Endodermal cell (in vitro differentiated cells): ENCODE data around the gene KCNK3. TPM values are rescaled to one million over a fixed set of nuclear protein-coding genes. Genes with fewer than 3 reads are reported as not detected.
"Not testable (repeated sequence)": the region's sequence is repeated elsewhere in the genome, so short reads cannot be mapped to it uniquely, and the experiment has no call there.

Experiments used
- DNase-seq: peaks from one replicate; pipeline ENCODE4 v3.0.0-alpha.2; 2017
- H3K27ac ChIP-seq: 2 replicates; pipeline ENCODE4 v1.5.1; 2013; ENCODE audit warnings: mild to moderate bottlenecking, low read depth, low read length, moderate library complexity
- H3K27me3 ChIP-seq: 2 replicates; pipeline ENCODE4 v1.6.1; 2013; ENCODE audit warnings: mild to moderate bottlenecking, low read length, moderate library complexity; ENCODE audit not compliant: insufficient read depth, control insufficient read depth, poor library complexity, severe bottlenecking
- H3K36me3 ChIP-seq: 2 replicates; pipeline ENCODE4 v1.7.0; 2013; ENCODE audit warnings: mild to moderate bottlenecking, low read length, moderate library complexity; ENCODE audit not compliant: control insufficient read depth, insufficient read depth
- H3K4me1 ChIP-seq: one replicate; pipeline ENCODE4 v1.7.0; 2013; ENCODE audit warnings: low read length; ENCODE audit not compliant: control insufficient read depth, insufficient read depth
- H3K4me3 ChIP-seq: 2 replicates; pipeline ENCODE4 v1.5.1; 2013; ENCODE audit warnings: mild to moderate bottlenecking, low read length, moderate library complexity
- H3K9ac ChIP-seq: 2 replicates; pipeline ENCODE4 v1.6.1; 2013; ENCODE audit warnings: mild to moderate bottlenecking, low read length, moderate library complexity; ENCODE audit not compliant: poor library complexity, severe bottlenecking; ENCODE audit errors: extremely low read depth
- H3K9me3 ChIP-seq: 2 replicates; pipeline ENCODE4 v1.6.1; 2013; ENCODE audit warnings: mild to moderate bottlenecking, low read length, moderate library complexity; ENCODE audit not compliant: control insufficient read depth
- H3K27ac Mint-ChIP-seq: 2 replicates; pipeline ENCODE4 v1.8.0; 2020; ENCODE audit warnings: mixed read lengths
- H3K27me3 Mint-ChIP-seq: 2 replicates; pipeline ENCODE4 v1.8.0; 2021; ENCODE audit warnings: mild to moderate bottlenecking, mixed read lengths; ENCODE audit not compliant: insufficient read depth
- H3K36me3 Mint-ChIP-seq: 2 replicates; pipeline ENCODE4 v1.8.0; 2020; ENCODE audit warnings: low read depth, mixed read lengths
- H3K4me1 Mint-ChIP-seq: 2 replicates; pipeline ENCODE4 v1.8.0; 2020; ENCODE audit warnings: mixed read lengths
- H3K4me3 Mint-ChIP-seq: 2 replicates; pipeline ENCODE4 v1.8.0; 2020; ENCODE audit warnings: mild to moderate bottlenecking, moderate library complexity, mixed read lengths
- H3K9me3 Mint-ChIP-seq: 2 replicates; pipeline ENCODE4 v1.8.0; 2020; ENCODE audit warnings: mild to moderate bottlenecking, mixed read lengths
- WGBS, 2 experiments: methylation state at CpG; one replicate each; pipeline versions ENCODE4 v1.1.5 to v1.1.7; 2013; ENCODE audit warnings: missing lambda C conversion rate in 2 of 2, mixed read lengths in 1 of 2; ENCODE audit not compliant: insufficient coverage in 1 of 2, insufficient read length in 1 of 2; 5-methylcytosine and 5-hydroxymethylcytosine counted together
- total RNA-seq, 2 donors: library from RNA; stranded (reverse); fragmentation: NEBNext Ultra II Directional in 1 of 2; extraction: Animal tissue kit (Norgen Biotek cat#: 25700) in 1 of 2; gene quantifications; 2 replicates in 1 of 2; 3 replicates in 1 of 2; pipeline ENCODE4 v1.2.1, GENCODE V29; 2021
- TF ChIP-seq, protein P1 (sequence below): fragments of 200-600 bp; sonication (generic); conservative IDR thresholded peaks from 2 replicates; pipeline ENCODE4 v1.5.0; 2021; ENCODE audit warnings: antibody characterized with exemption, mild to moderate bottlenecking

KCNK3 gene
- total RNA-seq, 2 donors from 2014 or later: not detected

DNA sequence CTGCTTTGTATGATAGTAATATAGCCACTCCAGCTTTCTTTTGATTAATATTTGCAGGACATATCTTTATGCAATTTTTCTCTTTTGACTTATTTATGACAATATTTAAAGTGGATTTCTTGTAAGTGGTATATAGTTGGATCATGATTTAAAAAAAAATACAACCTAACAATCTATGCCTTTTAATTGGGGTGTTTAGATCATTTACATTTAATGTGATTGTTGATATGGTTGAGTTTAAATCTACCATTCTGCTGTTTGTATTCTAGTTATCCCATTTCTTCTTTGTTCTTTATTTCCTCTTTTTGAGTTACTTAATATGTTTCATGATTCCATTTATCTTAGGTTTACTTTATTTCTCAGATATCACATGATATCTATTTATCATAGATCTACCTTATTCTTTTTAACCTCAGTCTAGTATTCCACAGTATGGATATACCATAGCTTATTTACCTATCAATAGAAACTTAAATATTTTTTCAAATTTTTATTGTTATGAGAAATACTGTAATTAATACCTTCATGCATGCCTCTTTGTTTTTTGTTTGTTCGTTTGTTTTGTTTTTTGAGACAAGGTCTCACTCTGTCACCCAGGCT is 32.1 kb upstream of the KCNK3 start:
- Histone ChIP-seq H3K4me3 (peak overlapping the region; percentile 34), H3K27me3 (no peaks in the 10 kb centered on the region), H3K4me1 (no peaks in the 10 kb centered on the region), H3K36me3 (no peaks in the 10 kb centered on the region), H3K9me3 (peaks cover 21% of the 10 kb centered on the region), H3K27ac (no peak overlapping the region), H3K9ac (no peak overlapping the region)
- DNase-seq: no peak
- Mint-ChIP-seq H3K4me1 (peaks cover 3% of the 10 kb centered on the region), H3K36me3 (no peaks in the 10 kb centered on the region), H3K4me3 (no peak overlapping the region), H3K9me3 (peaks cover 32% of the 10 kb centered on the region), H3K27me3 (no peaks in the 10 kb centered on the region), H3K27ac (no peak overlapping the region)
- TF ChIP-seq, protein P1, sequence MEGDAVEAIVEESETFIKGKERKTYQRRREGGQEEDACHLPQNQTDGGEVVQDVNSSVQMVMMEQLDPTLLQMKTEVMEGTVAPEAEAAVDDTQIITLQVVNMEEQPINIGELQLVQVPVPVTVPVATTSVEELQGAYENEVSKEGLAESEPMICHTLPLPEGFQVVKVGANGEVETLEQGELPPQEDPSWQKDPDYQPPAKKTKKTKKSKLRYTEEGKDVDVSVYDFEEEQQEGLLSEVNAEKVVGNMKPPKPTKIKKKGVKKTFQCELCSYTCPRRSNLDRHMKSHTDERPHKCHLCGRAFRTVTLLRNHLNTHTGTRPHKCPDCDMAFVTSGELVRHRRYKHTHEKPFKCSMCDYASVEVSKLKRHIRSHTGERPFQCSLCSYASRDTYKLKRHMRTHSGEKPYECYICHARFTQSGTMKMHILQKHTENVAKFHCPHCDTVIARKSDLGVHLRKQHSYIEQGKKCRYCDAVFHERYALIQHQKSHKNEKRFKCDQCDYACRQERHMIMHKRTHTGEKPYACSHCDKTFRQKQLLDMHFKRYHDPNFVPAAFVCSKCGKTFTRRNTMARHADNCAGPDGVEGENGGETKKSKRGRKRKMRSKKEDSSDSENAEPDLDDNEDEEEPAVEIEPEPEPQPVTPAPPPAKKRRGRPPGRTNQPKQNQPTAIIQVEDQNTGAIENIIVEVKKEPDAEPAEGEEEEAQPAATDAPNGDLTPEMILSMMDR: no peak
- 96% methylated on average over 1 of the region's 1 CpG; no CpG with 5 or more reads in 1 of the 2 experiments for WGBS, 2 experiments

DNA sequence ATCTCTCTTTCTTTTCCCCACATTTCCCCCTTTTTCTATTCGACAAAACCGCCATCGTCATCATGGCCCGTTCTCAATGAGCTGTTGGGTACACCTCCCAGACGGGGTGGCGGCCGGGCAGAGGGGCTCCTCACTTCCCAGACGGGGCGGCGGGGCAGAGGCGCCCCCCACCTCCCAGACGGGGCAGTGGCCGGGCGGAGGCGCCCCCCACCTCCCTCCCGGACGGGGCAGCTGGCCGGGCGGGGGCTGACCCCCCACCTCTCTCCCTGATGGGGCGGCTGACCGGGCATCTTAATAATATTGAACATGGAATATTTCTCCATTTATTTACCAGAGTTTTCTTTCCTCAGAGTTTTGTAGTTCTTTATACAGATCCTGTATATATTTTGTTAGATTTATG is 27.2 kb upstream of the KCNK3 start:
- not testable (repeated sequence) for H3K4me3 Mint-ChIP-seq, H3K4me3 ChIP-seq, H3K36me3 ChIP-seq, H3K27ac Mint-ChIP-seq, H3K9me3 ChIP-seq, H3K4me1 Mint-ChIP-seq, H3K36me3 Mint-ChIP-seq, H3K9ac ChIP-seq, DNase-seq, H3K27me3 Mint-ChIP-seq, H3K4me1 ChIP-seq, H3K27ac ChIP-seq, H3K27me3 ChIP-seq
- WGBS, 2 experiments: 84% methylated on average over 19 of the region's 21 CpGs; no CpG with 5 or more reads in 1 of the 2 experiments
- H3K9me3 Mint-ChIP-seq: peaks cover 16% of the 10 kb centered on the region

DNA sequence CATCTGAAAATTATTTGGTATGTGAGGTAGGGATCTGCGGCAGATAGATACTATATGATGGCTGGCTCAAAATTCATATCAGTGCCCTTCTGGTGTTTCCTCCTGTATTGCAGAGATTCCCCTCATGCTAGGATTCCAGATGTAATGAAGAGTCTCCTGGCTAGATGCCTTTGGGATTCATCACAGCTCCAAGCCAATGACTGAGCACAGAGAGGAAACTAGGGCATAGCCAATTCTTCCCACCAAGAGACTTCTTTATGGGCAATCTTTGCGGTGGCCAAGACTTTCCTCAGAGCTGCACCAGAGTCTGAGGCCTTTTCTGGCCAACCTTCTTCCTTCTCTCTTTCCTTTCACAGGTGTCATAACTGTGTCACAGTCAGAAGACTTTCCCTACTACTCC is 25.9 kb upstream of the KCNK3 start:
- no peaks in the 10 kb centered on the region for H3K27me3 Mint-ChIP-seq
- Histone ChIP-seq H3K27me3 (no peaks in the 10 kb centered on the region), H3K27ac (no peak overlapping the region), H3K9ac (no peak overlapping the region), H3K36me3 (no peaks in the 10 kb centered on the region), H3K4me1 (no peaks in the 10 kb centered on the region), H3K4me3 (no peak overlapping the region), H3K9me3 (no peaks in the 10 kb centered on the region)
- no peaks in the 10 kb centered on the region for H3K36me3 Mint-ChIP-seq
- peak; percentile 24 for DNase-seq
- peaks cover 5% of the 10 kb centered on the region for H3K9me3 Mint-ChIP-seq
- 64 to 79% methylated on average over 1 to 2 of the region's 2 CpGs for WGBS, 2 experiments
- no peak overlapping the region for H3K27ac Mint-ChIP-seq
- TF ChIP-seq, protein P1: no peak
- H3K4me1 Mint-ChIP-seq: no peaks in the 10 kb centered on the region
- H3K4me3 Mint-ChIP-seq: no peak overlapping the region

DNA sequence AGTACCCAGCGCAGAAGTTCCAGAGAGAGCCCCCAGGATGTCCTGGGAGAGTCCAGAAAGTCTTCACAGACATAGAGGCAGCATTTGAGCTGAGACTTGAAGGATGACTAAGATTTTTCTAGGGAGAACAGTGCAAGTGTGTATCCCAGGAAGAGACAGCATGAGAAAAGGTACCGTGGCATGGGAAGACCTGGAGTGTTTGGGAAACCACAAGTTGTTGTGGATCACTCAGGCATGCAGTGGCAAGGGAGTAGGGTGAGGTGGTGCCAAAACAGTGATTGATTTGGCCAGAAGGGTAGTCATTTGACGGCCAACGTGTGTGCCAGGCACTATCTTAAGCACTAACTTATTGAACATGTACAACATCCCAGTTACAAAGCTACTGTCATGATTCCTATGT is 24.5 kb upstream of the KCNK3 start:
- H3K4me3 Mint-ChIP-seq: no peak overlapping the region
- TF ChIP-seq, protein P1: no peak
- Histone ChIP-seq H3K4me1 (no peaks in the 10 kb centered on the region), H3K4me3 (no peak overlapping the region), H3K27ac (no peak overlapping the region), H3K27me3 (no peaks in the 10 kb centered on the region), H3K9ac (no peak overlapping the region), H3K36me3 (no peaks in the 10 kb centered on the region), H3K9me3 (no peaks in the 10 kb centered on the region)
- no peak overlapping the region for H3K27ac Mint-ChIP-seq
- no peaks in the 10 kb centered on the region for H3K4me1 Mint-ChIP-seq
- H3K9me3 Mint-ChIP-seq: peaks cover 5% of the 10 kb centered on the region
- WGBS, 2 experiments: 94 to 96% methylated on average over 2 to 4 of the region's 4 CpGs
- H3K36me3 Mint-ChIP-seq: no peaks in the 10 kb centered on the region
- DNase-seq: peak; percentile 18
- no peaks in the 10 kb centered on the region for H3K27me3 Mint-ChIP-seq
